PC-9 (cell line): Measurements from ENCODE around the gene RPAP3. TPM values are rescaled to one million over a fixed set of nuclear protein-coding genes. Genes with fewer than 3 reads are reported as not detected.

ENCODE experiments used
- BruUV-seq: library from RNA; stranded (reverse); fragments of 400-500 nt; replicated peaks from 2 replicates; lab custom pipeline; 2021; lab: Mats Ljungman, UMichigan
- CTCF ChIA-PET: fragments of 300-600 bp; sonication (Branson Sonifier 250); formaldehyde crosslinking; loops from one replicate; lab custom pipeline; 2022; ENCODE audit warnings: antibody characterized with exemption; lab: Charles Lee
- POLR2A ChIA-PET: fragments of 300-600 bp; sonication (Branson Sonifier 250); formaldehyde crosslinking; loops from one replicate; lab custom pipeline; 2022; ENCODE audit warnings: antibody characterized with exemption; ENCODE audit not compliant: unreplicated experiment; lab: Charles Lee
- DNase-seq, 2 experiments: peaks; one replicate each; pipeline versions ENCODE4 v3.0.0 to v3.0.0-alpha.2; 2015 to 2022; ENCODE audit warnings: mixed read lengths in 1 of 2
- H2AFZ ChIP-seq: fragments of 200-600 bp; sonication (generic); 2 replicates; pipeline ENCODE4 v1.8.1; 2017; ENCODE audit warnings: antibody characterized with exemption
- H3F3A ChIP-seq: fragments of 200-600 bp; sonication (generic); 2 replicates; pipeline ENCODE4 v1.8.1; 2017; ENCODE audit warnings: antibody characterized with exemption, mild to moderate bottlenecking, low read depth; ENCODE audit not compliant: insufficient read depth
- H3K27ac ChIP-seq: fragments of 200-600 bp; sonication (generic); 2 replicates; pipeline ENCODE4 v1.6.1; 2016; ENCODE audit warnings: mixed run types
- H3K27me3 ChIP-seq: fragments of 200-600 bp; sonication (generic); 2 replicates; pipeline ENCODE4 v1.6.1; 2016; ENCODE audit warnings: low read depth, mixed run types; ENCODE audit not compliant: insufficient read depth
- H3K36me3 ChIP-seq: fragments of 200-600 bp; sonication (generic); 2 replicates; pipeline ENCODE4 v1.6.1; 2016; ENCODE audit warnings: low read depth, mixed run types
- H3K4me1 ChIP-seq: fragments of 200-600 bp; sonication (generic); replicated peaks from 2 replicates; pipeline ENCODE4 v1.6.1; 2016; ENCODE audit warnings: mixed run types; ENCODE audit not compliant: insufficient read depth
- H3K4me2 ChIP-seq: fragments of 200-600 bp; sonication (generic); 2 replicates; pipeline ENCODE4 v1.6.1; 2017; ENCODE audit warnings: mixed run types
- H3K4me3 ChIP-seq: fragments of 200-600 bp; sonication (generic); 2 replicates; pipeline ENCODE4 v1.6.1; 2016; ENCODE audit warnings: mixed run types
- H3K79me2 ChIP-seq: fragments of 200-600 bp; sonication (generic); 2 replicates; pipeline ENCODE4 v1.6.1; 2017; ENCODE audit warnings: low read depth, mixed run types
- H3K9me2 ChIP-seq: fragments of 200-600 bp; sonication (generic); 2 replicates; pipeline ENCODE4 v1.8.1; 2017; ENCODE audit warnings: mild to moderate bottlenecking; ENCODE audit not compliant: insufficient read depth
- H3K9me3 ChIP-seq: fragments of 200-600 bp; sonication (generic); 2 replicates; pipeline ENCODE4 v1.8.1; 2016; ENCODE audit warnings: low read depth; ENCODE audit not compliant: insufficient read depth
- H4K20me1 ChIP-seq: fragments of 200-600 bp; sonication (generic); 2 replicates; pipeline ENCODE4 v1.8.1; 2017; ENCODE audit not compliant: insufficient read depth
- EZH2 ChIP-seq: fragments of 200-600 bp; sonication (generic); IDR thresholded peaks from 2 replicates; pipeline ENCODE4 v1.8.0; 2017; ENCODE audit warnings: antibody characterized with exemption, low read depth
- intact Hi-C: fragments of 100-400 bp; cut with micrococcal nuclease; formaldehyde crosslinking; loops from one replicate; pipeline ENCODE4 v1.10.0; 2022; ENCODE audit not compliant: unreplicated experiment
- total RNA-seq: library from RNA; stranded (reverse); gene quantifications from 2 replicates; pipeline ENCODE4 v1.2.3, GENCODE V29; 2021
- TF ChIP-seq, protein P1 (sequence below): fragments of 200-600 bp; sonication (generic); conservative IDR thresholded peaks from 2 replicates; pipeline ENCODE4 v1.6.1; 2017; ENCODE audit warnings: mixed run types, antibody characterized with exemption, mild to moderate bottlenecking, moderate library complexity

RPAP3 gene
- total RNA-seq, 1 experiment from 2014 or later = 37.0 TPM

DNA sequence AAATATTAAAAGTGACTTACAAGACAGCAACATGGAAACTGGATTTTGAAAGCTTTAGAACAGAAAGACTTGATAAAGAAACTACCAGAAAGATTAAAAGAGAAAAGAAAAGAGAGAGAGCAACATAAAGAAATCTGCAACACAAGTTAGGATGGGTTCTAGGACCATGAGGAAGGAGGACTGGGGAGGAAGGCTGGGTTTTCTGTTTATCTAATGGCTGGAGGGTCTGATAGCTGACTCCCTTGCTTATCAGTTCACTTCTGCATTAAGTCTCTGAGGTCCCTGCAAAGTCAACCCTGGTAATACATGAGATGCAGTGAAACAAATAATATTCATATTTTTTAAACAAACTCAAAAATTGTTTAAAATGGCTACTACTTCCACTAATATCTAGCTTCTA is 90.1 kb downstream of the RPAP3 start:
- H3K36me3 ChIP-seq = no peaks in the 10 kb centered on the region
- H3K4me2 ChIP-seq = no peak overlapping the region
- CTCF ChIA-PET = no interaction called here
- H2AFZ ChIP-seq = no peak overlapping the region
- no peaks in the 10 kb centered on the region for H3F3A ChIP-seq
- H3K27me3 ChIP-seq = no peaks in the 10 kb centered on the region
- H3K9me3 ChIP-seq = peaks cover 16% of the 10 kb centered on the region
- POLR2A ChIA-PET = no interaction called here
- no peaks in the 10 kb centered on the region for H4K20me1 ChIP-seq
- no peak for DNase-seq
- no peaks in the 10 kb centered on the region for H3K79me2 ChIP-seq
- TF ChIP-seq, protein P1, sequence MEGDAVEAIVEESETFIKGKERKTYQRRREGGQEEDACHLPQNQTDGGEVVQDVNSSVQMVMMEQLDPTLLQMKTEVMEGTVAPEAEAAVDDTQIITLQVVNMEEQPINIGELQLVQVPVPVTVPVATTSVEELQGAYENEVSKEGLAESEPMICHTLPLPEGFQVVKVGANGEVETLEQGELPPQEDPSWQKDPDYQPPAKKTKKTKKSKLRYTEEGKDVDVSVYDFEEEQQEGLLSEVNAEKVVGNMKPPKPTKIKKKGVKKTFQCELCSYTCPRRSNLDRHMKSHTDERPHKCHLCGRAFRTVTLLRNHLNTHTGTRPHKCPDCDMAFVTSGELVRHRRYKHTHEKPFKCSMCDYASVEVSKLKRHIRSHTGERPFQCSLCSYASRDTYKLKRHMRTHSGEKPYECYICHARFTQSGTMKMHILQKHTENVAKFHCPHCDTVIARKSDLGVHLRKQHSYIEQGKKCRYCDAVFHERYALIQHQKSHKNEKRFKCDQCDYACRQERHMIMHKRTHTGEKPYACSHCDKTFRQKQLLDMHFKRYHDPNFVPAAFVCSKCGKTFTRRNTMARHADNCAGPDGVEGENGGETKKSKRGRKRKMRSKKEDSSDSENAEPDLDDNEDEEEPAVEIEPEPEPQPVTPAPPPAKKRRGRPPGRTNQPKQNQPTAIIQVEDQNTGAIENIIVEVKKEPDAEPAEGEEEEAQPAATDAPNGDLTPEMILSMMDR = no peak
- TF ChIP-seq EZH2 = no peak
- H3K9me2 ChIP-seq = no peaks in the 10 kb centered on the region
- no peak overlapping the region for H3K27ac ChIP-seq
- H3K4me1 ChIP-seq = no peaks in the 10 kb centered on the region
- H3K4me3 ChIP-seq = no peak overlapping the region
- no TSS peak for BruUV-seq
- intact Hi-C loops = no loop called here

DNA sequence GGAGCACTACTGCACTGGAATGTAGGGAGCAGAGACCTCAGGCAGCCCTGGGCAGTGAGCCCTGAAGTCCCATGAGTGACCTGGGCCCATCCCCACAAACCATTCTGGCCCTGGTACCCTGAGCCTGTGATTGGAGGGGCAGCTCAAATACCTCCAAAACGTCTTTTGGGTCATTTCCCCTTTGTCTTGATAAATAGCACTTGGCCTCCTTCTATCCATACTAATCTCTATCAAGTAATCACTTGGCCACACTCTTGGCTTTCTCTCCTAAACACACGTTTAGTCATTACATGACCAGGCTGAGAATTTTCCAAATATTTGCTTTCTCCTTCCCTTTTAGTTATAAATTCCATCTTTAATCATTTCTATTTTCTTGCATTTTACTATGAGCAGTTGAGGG is 91.3 kb downstream of the RPAP3 start:
- DNase-seq = no peak
- H2AFZ ChIP-seq = no peak overlapping the region
- no peaks in the 10 kb centered on the region for H3K27me3 ChIP-seq
- H3K27ac ChIP-seq = no peak overlapping the region
- no peaks in the 10 kb centered on the region for H3K4me1 ChIP-seq
- peaks cover 16% of the 10 kb centered on the region for H3K9me3 ChIP-seq
- no peak overlapping the region for H3K4me2 ChIP-seq
- BruUV-seq = no TSS peak
- no peaks in the 10 kb centered on the region for H4K20me1 ChIP-seq
- POLR2A ChIA-PET = interaction anchor here (0.6 kb wide), 1 partner anchor 23 kb away, joined by 7 read pairs; no protein-coding TSS in a partner anchor
- H3K79me2 ChIP-seq = no peaks in the 10 kb centered on the region
- CTCF ChIA-PET = no interaction called here
- intact Hi-C loops = no loop called here
- H3K9me2 ChIP-seq = no peaks in the 10 kb centered on the region
- TF ChIP-seq, protein P1 = no peak
- TF ChIP-seq EZH2 = no peak
- no peaks in the 10 kb centered on the region for H3F3A ChIP-seq
- no peaks in the 10 kb centered on the region for H3K36me3 ChIP-seq
- H3K4me3 ChIP-seq = no peak overlapping the region

GRCh38 chr12:47612953-47613352 is 92.9 kb downstream of the RPAP3 start:
- POLR2A ChIA-PET = no interaction called here
- Histone ChIP-seq H3K79me2 (no peaks in the 10 kb centered on the region), H3K4me2 (no peak overlapping the region), H4K20me1 (no peaks in the 10 kb centered on the region), H3K4me1 (no peaks in the 10 kb centered on the region), H3K27me3 (no peaks in the 10 kb centered on the region), H3K9me3 (peaks cover 16% of the 10 kb centered on the region), H3K36me3 (no peaks in the 10 kb centered on the region), H3K4me3 (no peak overlapping the region), H2AFZ (no peak overlapping the region), H3K27ac (no peak overlapping the region), H3F3A (no peaks in the 10 kb centered on the region), H3K9me2 (no peaks in the 10 kb centered on the region)
- no TSS peak for BruUV-seq
- CTCF ChIA-PET = no interaction called here
- TF ChIP-seq, protein P1 = no peak
- no peak for TF ChIP-seq EZH2
- intact Hi-C loops = no loop called here
- no peak for DNase-seq
